Measurements from ENCODE around the gene AREL1.

The AREL1 gene

DNA sequence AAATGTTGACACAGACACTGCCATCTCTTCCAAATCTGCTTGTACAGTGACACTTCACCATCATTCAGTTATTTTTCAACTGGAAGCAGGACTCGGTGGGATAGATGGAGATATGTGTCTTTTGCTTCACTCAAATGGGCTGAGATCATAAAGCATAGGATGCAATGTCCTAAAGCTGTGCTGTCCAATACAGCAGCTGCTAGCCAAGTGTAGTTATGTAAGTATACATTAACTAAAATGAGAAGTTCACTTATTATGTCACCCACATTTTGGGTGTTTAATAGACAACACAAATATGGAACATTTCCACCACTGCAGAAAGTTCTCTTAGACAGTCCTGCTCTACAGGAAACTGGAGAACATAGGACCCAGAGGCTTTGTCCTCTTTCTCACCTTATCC, 43.6 kb downstream of the AREL1 start:
- TF ChIP-seq, protein P1, sequence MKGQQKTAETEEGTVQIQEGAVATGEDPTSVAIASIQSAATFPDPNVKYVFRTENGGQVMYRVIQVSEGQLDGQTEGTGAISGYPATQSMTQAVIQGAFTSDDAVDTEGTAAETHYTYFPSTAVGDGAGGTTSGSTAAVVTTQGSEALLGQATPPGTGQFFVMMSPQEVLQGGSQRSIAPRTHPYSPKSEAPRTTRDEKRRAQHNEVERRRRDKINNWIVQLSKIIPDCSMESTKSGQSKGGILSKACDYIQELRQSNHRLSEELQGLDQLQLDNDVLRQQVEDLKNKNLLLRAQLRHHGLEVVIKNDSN (IDR thresholded peaks at IDR 0.05): no peak
- TF ChIP-seq, protein P2, sequence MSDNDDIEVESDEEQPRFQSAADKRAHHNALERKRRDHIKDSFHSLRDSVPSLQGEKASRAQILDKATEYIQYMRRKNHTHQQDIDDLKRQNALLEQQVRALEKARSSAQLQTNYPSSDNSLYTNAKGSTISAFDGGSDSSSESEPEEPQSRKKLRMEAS (IDR thresholded peaks at IDR 0.05): no peak

DNA sequence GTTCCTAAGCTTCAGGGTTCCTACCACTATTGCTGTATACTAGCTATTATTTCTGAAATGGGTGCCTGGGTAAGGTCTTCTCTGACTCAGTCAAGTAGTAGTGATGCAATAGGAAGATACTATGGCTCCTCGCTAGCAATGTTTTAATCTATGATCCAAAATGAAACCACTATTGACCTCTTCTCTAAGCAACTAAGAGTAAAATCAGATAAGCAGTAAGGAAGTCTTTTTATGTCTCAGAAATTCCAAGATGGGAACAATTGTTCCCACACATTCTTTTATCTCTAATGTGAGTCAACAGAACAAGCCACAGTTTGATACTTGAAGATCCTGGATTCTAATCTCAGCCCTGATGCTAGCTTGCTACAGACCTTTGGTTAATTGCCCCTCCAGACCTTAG, 45.1 kb downstream of the AREL1 start:
- TF ChIP-seq, protein P1 (IDR thresholded peaks at IDR 0.05): no peak
- no peak for TF ChIP-seq EGR1 (IDR thresholded peaks at IDR 0.05)
- TF ChIP-seq, protein P3, sequence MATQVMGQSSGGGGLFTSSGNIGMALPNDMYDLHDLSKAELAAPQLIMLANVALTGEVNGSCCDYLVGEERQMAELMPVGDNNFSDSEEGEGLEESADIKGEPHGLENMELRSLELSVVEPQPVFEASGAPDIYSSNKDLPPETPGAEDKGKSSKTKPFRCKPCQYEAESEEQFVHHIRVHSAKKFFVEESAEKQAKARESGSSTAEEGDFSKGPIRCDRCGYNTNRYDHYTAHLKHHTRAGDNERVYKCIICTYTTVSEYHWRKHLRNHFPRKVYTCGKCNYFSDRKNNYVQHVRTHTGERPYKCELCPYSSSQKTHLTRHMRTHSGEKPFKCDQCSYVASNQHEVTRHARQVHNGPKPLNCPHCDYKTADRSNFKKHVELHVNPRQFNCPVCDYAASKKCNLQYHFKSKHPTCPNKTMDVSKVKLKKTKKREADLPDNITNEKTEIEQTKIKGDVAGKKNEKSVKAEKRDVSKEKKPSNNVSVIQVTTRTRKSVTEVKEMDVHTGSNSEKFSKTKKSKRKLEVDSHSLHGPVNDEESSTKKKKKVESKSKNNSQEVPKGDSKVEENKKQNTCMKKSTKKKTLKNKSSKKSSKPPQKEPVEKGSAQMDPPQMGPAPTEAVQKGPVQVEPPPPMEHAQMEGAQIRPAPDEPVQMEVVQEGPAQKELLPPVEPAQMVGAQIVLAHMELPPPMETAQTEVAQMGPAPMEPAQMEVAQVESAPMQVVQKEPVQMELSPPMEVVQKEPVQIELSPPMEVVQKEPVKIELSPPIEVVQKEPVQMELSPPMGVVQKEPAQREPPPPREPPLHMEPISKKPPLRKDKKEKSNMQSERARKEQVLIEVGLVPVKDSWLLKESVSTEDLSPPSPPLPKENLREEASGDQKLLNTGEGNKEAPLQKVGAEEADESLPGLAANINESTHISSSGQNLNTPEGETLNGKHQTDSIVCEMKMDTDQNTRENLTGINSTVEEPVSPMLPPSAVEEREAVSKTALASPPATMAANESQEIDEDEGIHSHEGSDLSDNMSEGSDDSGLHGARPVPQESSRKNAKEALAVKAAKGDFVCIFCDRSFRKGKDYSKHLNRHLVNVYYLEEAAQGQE (IDR thresholded peaks at IDR 0.05; ENCODE audit: low read depth): no peak
- TF ChIP-seq, protein P2 (IDR thresholded peaks at IDR 0.05): no peak

DNA sequence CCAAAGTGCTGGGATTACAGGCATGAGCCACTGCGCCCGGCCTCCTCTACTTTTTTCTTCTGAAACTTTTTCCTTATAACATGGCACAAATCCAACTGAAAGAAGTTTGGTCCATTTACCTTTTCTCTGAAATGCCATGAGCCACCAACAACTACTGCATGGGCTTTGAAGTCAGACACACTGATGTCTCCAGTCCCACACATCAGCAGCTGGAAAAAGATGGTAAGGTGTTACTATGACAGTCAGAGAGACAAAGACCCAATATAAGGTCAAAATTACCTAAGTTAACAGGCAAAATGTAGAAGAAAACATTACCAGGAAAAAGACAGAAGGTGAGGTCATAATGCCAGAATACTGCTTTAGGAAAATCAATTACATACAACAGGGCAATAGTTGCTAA, 48.2 kb downstream of the AREL1 start:
- TF ChIP-seq, protein P2 (IDR thresholded peaks at IDR 0.05): no peak
- TF ChIP-seq TAF1 (IDR thresholded peaks at IDR 0.05; ENCODE audit: low read depth) (no peak), FOXM1 (IDR thresholded peaks at IDR 0.05; ENCODE audit: borderline replicate concordance, low read depth) (no peak), YY1 (IDR thresholded peaks at IDR 0.05; ENCODE audit: low read depth) (no peak), CREB1 (IDR thresholded peaks at IDR 0.05; ENCODE audit: low read depth) (no peak), RAD21 (IDR thresholded peaks at IDR 0.05; ENCODE audit: low read depth) (no peak), ZBTB7A (IDR thresholded peaks at IDR 0.05; ENCODE audit: low read depth) (no peak), CEBPB (IDR thresholded peaks at IDR 0.05) (no peak), NFIC (IDR thresholded peaks at IDR 0.05) (no peak), EP300 (IDR thresholded peaks at IDR 0.05; ENCODE audit: borderline replicate concordance) (no peak), TEAD4 (IDR thresholded peaks at IDR 0.05) (no peak), EGR1 (IDR thresholded peaks at IDR 0.05) (no peak), TCF12 (IDR thresholded peaks at IDR 0.05; ENCODE audit: low read depth) (no peak)
- TF ChIP-seq, protein P1 (IDR thresholded peaks at IDR 0.05): no peak
- TF ChIP-seq, protein P3 (IDR thresholded peaks at IDR 0.05; ENCODE audit: low read depth): no peak

DNA sequence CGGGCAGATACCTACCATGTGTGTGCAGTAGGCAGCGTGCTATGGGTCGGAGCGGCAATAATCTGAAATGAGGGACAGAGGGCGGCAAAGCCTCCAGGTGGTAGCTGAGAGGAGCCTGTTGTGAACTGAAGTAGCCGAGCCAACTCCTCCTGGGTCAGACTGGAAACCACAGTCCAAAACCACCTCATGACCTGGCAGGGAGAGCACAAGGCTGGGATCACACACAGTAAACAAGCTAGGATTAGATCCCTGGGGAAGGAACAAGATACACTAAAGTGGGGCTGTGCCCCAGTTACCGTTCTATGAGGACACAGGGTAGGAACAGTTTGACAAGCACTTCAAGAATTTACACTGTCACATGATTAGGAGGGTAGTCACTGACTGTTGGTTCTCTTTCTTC, 49.0 kb downstream of the AREL1 start:
- TF ChIP-seq, protein P2 (IDR thresholded peaks at IDR 0.05): no peak
- TF ChIP-seq EP300 (IDR thresholded peaks at IDR 0.05; ENCODE audit: borderline replicate concordance) (no peak), TEAD4 (IDR thresholded peaks at IDR 0.05) (no peak), TAF1 (IDR thresholded peaks at IDR 0.05; ENCODE audit: low read depth) (no peak), FOXM1 (IDR thresholded peaks at IDR 0.05; ENCODE audit: borderline replicate concordance, low read depth) (no peak), TCF12 (IDR thresholded peaks at IDR 0.05; ENCODE audit: low read depth) (no peak), RAD21 (IDR thresholded peaks at IDR 0.05; ENCODE audit: low read depth) (no peak), YY1 (IDR thresholded peaks at IDR 0.05; ENCODE audit: low read depth) (no peak), CEBPB (IDR thresholded peaks at IDR 0.05) (no peak), ZBTB7A (IDR thresholded peaks at IDR 0.05; ENCODE audit: low read depth) (no peak), NFIC (IDR thresholded peaks at IDR 0.05) (no peak), EGR1 (IDR thresholded peaks at IDR 0.05) (no peak), CREB1 (IDR thresholded peaks at IDR 0.05; ENCODE audit: low read depth) (no peak)
- TF ChIP-seq, protein P1 (IDR thresholded peaks at IDR 0.05): no peak
- TF ChIP-seq, protein P3 (IDR thresholded peaks at IDR 0.05; ENCODE audit: low read depth): no peak
